ENCODE measurements around the gene GRID1.
"Not testable (repeated sequence)": the region's sequence is repeated elsewhere in the genome, so short reads cannot be mapped to it uniquely, and the experiment has no call there.

Gene GRID1

DNA sequence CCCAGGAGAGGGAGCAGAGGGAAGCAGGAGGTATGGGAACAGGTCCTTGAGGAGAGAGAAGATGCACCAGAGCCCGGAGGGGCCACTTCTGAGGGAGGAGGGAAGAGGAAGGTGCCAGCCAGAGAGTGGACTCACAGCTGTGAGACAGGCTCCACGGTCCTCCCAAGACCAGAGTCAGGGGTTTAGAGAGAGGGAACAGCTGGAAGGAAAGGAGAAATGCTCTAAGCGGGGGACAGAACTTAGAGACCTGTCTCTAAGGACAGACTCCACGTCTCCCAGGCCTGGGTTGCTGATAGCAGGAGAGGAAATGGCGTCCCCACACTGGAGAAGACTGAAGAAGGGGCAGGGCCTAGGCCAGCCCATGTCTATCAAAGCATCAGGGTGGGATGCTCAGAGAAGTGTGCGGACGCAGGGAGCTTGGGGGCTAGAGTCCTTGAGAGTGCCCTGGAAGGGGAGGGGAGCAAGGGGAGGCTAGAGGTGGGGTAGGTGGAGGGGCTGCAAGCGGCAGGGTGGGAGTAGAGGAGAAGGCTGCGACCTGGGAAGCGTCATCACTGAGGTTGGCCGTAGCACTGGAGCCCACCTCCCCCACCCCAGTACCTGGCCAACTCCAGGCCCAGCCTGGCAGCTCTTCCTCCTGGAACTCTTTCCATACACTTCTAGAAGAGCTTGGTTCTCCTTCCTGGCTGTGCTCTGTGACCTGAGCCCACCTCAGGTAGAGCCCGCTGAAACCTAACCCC lies 25.6 kb upstream of the GRID1 start:
- no peak for DNase-seq

DNA sequence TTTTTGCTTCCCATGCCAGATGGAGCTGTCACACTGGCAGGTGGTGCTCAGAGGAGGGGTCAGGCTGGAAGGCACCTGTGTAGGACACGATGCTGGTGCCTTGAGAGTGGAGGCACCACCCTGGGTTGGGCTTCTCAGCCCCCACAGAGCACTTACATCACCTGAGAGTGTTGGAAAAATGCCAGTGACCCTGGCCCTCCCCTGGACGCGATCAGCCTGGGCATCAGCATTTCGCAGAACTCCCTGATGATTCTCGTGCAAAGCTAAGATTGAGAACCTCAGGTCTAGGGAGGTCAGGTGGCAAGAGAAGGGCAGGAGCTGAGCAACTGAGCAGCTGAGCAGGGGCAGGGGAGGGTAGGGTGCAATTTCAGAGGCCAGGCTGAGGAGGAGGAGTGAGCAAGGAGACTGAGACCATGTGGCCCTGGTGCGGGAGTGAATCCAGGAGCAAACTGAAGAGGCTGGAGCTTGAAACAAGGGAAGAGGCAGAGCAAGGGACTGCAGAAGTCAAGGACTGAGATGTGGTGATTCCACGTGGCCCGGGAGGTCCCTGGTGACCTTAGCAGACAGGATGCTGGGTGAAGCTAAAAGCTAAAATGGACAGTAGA lies 24.7 kb upstream of the GRID1 start:
- DNase-seq = no peak

DNA sequence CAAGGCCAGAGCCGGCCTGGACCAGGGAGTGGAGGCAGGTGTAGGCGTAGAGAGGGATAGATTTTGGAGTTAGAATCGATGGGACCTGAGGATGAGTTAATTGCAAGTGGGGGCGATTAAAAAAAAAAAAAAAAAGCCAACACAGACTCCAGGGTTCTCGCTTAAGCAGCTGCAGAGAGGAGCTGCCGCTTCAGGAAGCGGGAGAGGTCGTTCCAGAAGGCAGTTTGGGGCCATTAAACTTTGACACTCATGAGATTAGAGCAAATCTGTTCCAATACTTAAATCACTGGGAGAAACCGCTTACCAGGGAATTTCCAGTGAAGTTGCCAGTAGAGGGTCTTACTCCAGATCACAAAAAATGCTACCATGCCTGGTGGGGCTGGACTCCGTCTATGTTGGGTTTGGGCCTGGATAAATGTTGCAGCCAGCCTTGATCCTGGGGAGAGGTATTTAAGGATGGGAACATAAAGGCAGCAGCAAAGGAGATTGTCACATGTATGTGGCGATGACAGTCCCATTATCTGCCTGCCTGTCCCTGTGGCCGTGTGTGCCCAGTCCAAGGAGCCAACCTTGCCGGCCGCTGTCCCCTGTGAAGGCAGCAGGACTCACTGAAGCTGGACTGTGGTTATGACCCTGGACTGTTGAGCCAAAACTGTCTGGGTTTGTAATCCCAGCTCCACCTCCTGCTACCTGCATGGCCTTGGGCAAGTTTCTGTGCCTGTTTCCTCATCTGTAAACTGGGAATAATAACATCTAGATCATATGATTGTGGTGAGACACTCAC lies 23.9 kb upstream of the GRID1 start:
- DNase-seq = no peak

DNA sequence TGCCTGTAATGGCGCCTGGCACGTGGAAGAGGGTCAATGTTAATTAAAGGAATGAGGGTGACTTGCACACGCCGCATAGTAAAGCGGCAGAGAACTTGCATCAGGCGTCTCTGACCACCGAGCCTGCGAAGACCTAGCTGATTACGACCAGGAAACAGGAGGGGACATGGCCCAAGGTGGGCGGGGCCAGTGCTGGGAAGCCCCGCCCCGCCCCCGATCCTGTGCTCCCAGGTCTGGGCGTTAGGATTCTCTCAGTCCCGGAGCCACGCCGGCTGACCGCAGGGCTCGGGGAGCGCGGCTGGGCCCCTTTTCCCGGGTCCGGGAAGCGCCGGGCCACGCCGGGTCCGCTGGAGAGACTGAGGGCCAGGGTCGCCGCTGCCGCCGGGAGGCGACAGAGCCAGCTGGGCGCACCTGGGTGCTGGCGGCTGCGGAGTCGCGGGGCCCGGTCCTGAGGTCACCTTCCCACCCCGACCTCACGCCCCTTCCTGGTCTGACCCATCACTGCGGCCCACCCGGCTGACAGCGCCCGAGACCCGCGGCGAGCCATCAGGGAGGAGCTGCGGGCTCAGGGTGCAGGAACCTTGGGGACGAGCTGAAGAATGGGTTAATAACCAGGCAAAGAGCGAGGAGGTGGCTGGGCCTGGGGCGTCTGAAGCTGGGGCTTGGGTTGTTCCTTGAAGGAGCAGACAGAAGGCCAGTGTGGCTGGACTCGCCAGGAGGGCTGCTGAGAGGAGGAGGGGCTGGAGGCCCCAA lies 23.0 kb upstream of the GRID1 start:
- DNase-seq = peak; percentile 50

DNA sequence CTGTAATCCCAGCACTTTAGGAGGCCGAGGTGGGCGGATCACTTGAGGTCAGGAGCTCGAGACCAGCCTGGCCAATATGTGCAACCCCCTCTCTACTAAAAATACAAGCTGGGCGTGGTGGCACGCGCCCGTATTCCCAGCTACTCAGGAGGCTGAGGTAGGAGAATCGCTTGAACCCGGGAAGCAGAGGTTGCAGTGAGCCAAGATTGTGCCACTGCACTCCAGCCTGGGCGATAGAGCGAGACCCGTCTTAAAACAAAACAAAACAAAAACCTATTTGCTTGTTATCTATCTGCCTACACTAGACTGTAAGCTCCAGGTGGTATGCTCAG lies 22.5 kb upstream of the GRID1 start:
- not testable (repeated sequence) for DNase-seq

DNA sequence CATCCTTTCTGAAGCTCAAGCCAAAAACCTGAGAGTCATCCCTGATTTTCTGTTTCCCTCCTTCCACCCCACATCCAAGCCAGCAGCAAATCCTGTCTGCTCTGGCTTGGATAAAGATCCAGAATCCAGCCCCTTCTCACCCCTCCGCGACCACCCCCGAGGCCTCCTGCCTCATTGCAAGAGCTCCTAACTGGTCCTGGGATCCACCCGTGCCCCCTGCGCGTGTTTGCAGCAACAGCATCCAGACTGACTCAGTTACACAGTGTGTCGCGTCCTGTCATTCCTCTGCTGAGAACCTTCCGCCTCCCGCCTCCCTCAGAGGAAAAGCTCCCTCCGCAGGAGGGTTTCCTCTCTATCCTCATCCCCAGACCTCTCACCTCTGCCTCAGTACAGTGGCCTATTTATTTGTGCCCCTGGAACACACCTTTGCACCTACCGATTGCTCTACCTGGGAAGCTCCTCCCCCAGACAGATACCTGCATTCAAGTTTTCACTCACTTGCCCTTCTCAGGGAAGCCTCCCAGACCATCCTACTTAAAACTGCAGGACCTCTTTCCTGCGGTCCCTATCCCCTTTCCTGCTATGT lies 21.6 kb upstream of the GRID1 start:
- no peak for DNase-seq

DNA sequence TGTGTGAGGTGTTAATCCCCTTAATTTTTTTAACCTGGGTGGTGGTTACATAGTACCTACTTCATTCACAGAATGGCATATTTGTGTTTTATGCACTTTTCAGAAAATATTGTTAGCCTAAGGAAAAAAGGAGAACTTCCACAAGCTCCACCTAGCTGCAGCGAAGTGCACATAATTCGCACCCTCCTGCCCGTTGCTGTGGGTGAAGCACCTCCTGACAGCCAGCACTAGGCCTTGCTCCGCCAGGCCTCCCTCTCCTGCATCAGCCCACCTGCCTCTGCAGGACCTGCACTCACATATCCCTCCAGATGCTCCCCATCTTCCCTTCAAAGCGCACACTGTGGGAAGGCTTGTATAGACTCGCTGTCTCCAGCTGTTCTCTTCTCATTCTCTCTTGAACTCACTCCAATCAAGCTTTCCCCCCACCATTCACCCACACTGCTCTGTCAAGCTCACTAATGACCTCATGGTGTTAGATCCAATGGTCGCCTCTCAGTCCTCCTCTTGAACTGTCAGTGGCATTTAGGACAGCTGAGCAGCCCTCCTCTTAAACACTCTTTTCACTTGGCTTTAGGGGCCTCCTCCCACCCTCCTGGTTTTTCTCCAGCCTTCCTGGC lies 20.7 kb upstream of the GRID1 start:
- peak; percentile 35 for DNase-seq

DNA sequence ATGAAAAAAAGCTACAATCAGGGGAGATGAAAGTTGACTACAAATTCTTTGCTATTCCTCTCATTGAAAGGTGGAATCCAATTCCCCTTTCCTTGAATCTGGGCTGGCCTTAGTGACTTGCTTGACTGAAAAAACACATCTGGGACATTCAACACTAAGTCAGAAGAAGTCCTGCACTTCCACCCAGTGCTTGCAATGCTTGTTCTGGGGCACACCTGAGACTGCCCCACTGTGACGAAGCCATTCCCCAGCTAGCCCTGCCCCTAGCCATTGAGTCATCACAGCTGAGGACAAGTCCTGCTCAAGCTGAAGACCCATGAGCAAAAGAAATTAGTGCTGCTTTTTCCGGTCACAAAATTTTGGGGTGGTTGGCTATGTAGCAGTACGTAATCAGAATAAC lies 19.2 kb upstream of the GRID1 start:
- DNase-seq = no peak

DNA sequence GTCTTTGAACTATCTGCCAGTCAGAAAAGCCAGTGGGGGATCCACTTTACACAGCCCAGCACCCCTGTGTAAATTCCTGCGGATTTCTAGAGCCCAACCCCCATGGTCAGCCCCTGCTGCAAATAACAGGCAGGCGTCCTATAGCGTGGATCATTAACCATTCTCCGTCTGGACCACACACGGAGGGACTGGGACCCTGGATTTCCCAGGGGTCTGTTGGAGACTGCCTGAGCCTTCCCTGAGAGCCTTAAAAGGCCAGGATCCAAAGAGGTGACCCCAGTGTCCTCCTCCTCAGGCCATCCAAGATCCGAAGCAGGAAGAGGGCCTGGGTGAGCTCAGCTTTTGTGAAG lies 11.2 kb upstream of the GRID1 start:
- no peak for DNase-seq

DNA sequence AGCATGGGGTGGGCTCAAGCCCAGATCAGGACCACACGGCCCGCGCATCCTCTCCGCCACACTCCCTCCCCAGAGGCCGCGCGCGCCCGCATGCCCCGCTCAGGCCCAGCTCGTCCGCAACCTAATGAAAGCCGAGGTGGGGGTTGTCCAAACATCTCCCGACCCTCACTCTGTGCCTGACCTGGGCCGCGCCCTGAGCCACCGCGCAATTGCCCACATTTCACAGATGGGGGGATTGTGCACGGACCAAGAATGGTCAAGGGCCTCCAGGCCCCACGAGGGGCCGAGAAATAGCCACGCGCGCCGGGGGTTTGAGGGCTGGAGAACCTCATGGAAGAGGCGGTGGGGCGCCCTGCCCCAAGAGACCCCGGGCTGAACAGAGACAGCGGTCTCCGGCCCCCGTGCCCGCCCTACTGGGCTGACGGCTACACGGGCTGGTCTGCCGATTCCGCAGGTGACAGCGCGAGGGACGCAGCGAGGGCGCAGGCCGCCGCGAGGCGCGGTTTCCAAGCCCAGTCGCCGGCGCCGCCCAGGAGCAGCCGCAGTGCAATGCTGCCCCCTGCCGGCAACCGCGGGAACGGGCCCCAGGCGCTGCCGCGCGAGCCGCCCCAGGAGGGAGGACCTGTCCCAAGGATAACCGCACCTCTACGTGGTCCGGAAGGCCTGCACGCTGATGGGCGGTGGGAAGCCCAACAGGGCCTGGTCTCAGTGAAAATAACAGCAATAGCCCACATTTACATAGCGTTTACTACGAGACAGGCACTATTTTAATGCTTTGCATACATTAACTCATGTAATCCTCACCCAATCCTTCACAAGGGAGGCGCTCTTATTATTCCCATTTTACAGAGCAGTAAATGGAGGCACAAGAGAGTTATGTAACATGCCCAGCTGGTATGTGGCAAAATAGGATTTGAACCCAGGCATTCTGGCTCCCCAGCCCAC lies 10.5 kb upstream of the GRID1 start:
- peak; percentile 74 for DNase-seq

DNA sequence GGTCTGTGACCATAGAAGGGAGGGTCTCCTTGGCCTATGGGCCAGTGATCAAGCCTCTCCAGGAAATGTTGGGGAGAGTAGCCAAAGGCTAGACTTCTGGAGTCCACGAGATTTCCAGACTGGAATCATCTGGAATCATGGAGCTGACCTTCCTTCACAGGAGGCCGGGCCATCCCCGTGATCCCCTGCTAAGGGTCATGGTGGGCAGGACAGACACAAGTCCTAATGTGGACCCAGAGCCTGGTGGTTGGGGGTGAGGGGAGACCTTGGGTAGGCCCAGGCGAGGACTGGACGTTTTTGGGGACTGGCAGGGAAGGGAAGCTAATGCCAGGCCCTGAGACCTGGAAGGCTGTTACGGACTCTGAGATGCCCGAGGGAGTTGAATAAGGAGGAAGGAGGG lies 9.8 kb upstream of the GRID1 start:
- no peak for DNase-seq

DNA sequence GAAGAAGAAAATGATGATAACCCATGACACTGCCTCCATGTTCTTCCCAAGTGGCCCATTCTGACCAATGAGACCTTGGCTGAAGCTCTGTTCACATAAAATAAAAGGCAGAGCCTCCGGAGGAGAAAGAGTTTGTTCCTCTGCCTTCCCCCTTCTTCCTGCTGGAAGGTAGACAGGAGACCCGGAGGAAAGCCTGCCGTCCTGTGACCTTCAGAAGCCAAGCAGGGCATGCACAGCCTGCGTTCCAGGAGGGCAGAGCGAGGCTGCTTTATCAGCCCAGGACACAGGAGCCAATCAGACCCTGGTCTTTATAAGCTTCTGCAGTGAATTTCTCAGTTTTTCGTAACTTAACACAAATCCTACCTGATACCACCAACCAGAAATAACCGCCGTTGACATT lies 8.6 kb upstream of the GRID1 start:
- no peak for DNase-seq

DNA sequence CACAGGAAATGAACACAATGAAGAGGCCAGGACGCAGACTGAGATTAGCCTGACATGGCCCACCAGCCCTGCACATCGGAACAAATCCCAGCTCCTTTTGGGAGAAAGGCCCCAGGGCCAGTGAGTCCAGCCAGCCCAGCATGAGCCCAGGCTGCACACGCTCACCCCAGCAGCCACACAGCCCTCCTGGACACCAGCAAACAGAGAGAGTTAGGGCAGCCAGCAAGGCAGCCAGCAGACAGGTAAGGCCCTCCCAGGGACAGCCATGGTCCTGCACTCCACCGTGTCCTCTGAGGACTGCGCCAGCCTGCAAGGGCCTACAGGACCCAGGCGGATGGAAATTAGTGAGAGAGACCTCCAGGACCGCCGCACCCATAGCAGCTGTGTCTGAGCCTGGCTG lies 8.1 kb upstream of the GRID1 start:
- no peak for DNase-seq

DNA sequence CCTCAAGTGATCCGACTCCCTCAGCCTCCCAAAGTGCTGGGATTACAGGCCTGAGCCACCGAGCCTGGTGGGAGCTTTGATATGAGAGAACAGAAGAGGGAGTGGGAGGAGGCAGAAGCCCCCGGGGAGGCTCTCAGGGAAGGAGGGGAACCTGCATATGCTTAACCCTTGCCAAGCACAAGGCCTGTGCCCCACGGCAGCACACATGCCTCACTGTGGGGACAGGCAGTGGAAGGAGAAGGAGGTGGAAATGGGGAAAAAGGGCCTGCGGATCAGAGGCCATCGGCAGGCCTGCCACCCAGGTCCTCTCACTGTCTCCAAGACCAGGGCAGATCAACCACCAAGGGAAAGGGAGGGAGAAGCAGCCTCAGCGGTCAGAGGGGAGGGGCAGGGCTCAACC lies 7.2 kb upstream of the GRID1 start:
- DNase-seq = no peak

DNA sequence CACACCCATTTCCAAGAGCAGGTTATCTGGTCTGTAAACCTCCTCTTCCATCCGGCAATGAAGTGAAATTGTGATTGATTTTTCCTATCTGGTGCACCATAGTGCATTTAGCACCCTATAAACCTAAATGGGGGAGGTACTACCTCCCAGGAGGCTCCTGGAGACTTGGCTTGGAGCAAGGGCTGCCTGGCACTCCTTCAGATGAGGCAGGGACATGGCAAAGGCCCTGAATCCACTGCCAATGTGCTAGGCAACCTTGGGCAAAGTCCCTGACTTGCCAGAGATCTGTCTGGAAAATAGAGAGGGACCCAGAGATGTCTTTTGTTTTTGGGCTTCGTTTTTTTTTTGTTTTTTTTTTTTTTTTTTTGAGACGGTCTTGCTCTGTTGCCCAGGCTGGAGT lies 6.7 kb upstream of the GRID1 start:
- no peak for DNase-seq

DNA sequence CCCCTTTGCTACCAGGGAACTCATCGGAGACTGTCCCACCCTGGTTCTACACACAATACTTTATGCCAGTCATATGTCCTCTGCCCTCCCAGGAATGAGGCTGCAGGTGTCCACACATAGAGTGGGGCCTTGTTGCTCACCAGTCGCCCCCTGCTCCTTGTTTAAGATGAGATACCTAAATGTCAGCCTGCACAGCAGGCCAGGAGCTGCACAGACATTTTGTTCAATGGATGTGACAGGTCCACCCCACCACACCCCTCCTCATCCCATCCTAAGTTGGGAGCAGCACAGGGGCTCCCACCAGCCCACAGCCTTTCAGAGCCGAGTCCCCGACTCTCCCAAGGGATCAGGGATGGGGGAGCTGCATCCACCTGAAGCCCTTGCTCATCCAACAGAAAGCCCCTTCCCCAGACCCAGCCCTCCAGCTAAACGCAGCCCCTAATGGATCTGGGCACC lies 6.2 kb upstream of the GRID1 start:
- no peak for DNase-seq

DNA sequence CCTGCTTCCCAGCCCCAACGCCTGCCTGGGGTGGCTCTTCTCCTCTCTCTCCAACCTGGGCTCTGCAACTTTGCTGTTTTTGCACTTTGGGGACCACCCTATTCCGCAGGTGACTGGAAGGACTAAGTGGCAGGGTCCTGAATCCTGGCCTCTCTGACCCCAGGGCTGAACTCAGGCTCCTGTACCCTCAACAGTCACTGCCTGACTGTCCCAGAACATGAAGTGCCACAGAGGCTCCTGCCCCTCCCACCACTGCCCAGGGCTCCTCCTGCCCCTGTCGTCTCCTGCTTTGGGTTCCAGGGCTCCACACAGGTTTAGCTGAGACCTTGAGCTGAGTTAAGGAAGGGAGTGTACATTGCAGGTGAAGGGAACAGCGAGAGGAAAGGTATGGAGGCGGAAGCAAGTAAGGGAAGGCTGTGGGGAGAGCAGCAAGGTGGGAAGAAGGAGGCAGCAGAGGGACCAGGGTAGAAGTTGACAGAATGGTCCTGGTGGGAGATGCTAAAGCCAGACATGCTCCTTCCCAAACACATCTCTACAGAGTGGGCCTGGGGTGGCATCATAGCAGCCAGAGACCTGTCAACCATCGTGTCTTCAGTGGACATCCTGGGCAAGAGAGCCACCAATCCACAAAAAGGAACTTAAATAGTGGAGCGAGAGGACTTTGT lies 5.7 kb upstream of the GRID1 start:
- DNase-seq = no peak

DNA sequence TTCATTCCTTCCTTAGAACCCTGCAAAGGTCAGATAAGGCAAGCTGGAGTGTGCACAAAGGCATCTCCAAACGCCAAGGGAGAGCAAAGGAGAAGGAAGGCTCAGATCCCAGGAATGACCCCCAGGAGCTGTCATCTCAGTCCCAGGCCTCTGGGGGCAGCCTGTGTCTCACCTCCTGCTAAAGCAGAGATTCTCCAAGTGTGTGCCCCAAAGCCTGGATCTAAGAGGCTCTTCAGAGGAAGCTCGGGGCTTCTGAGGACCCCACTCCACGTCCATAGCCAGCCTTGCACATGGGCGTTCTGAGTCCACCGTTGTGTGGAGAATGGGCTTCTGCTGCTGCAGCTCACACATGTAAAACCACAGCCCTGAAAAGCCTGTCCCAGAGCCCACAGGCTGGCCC lies 5.1 kb upstream of the GRID1 start:
- no peak for DNase-seq

DNA sequence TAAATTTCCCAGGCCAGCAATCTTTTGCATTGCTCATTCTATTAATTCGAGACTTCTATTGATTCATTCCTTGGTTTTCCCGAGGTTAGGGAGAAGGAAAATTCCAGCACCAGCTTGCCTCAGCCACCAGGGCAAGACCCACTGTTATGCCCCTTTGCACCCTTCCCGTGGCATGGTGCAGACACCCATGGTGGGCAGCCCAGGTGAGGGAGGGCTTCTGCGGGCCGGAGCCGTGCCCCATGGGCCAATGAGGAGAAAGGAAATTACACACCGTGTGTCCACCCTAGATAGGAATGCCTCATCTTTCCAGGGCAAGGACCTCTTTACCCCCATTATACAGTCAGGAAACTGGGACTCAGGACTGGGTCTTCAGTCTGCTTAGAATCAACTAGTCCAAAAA lies 4.5 kb upstream of the GRID1 start:
- DNase-seq = no peak

DNA sequence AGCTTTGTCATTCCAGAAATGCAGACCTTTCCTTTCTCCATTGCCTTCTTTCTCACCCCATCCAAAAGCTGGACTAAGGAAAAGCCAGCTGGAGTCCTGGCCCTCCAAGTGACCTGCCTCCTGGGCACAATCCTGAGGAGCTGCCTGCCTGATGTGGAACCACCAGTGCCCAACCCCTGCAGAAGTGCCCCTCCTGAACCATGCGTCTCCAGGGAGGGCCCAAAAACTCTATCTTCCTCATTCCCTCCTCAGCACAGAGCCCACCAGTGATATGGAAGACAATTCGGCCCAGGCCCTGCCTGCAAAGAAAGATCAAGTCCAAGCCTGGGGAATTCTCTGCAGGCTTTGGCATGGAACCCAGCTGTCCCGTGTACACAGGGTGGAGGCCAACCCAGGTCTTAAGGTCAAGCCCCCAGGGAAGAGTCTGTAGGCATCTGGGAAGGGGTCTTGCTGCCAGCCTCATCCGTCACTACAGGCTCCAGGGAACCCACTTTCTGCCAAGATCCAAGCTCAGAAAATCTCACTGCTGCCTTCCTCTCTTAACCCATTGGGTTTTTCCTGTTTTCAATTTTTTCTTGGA lies 3.5 kb upstream of the GRID1 start:
- no peak for DNase-seq

DNA sequence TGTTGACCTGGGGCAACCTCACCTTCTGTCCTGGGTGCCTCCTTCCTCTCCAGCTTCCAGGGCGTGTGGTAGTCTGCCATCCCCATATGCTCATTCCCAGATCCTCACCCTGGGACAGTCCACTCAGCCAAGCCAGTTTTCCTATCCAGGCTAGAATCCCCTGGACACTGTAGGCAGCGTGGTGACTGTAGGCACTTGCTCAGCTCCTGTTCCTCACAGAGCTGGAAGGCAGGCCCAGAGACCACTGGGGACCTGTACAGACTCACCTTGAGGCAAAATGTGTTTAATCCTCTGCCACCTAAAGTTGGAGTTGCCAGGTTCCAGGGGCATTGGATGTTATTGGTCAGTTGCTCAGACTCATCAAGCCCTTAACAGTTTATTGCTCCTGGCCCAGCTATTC lies 2.4 kb upstream of the GRID1 start:
- no peak for DNase-seq
